Calu3 (cell line): ENCODE measurements around the gene PRR14. TPM values are rescaled to one million over a fixed set of nuclear protein-coding genes. Genes with fewer than 3 reads are reported as not detected.

Experiments used
- BruUV-seq: library from RNA; stranded (reverse); fragments of 400-500 nt; replicated peaks from 2 replicates; lab custom pipeline; 2021; lab: Mats Ljungman, UMichigan
- CTCF ChIA-PET: fragments of 300-600 bp; sonication (Branson Sonifier 250); formaldehyde crosslinking; loops from one replicate; lab custom pipeline; 2022; ENCODE audit warnings: antibody characterized with exemption; lab: Charles Lee
- DNase-seq: peaks from one replicate; pipeline ENCODE4 v3.0.0; 2022
- H3K27ac Mint-ChIP-seq: one replicate; pipeline ENCODE4 v1.8.0; 2022; ENCODE audit warnings: mixed read lengths; ENCODE audit not compliant: unreplicated experiment
- H3K27me3 Mint-ChIP-seq: one replicate; pipeline ENCODE4 v1.8.0; 2022; ENCODE audit warnings: mixed read lengths; ENCODE audit not compliant: unreplicated experiment
- H3K36me3 Mint-ChIP-seq: one replicate; pipeline ENCODE4 v1.8.0; 2022; ENCODE audit warnings: mild to moderate bottlenecking, moderate library complexity, mixed read lengths; ENCODE audit not compliant: insufficient read depth, unreplicated experiment
- H3K4me1 Mint-ChIP-seq: one replicate; pipeline ENCODE4 v1.8.0; 2022; ENCODE audit warnings: mild to moderate bottlenecking, low read depth, mixed read lengths; ENCODE audit not compliant: unreplicated experiment
- H3K4me3 Mint-ChIP-seq: one replicate; pipeline ENCODE4 v1.8.0; 2022; ENCODE audit warnings: mild to moderate bottlenecking, low read depth, moderate library complexity, mixed read lengths; ENCODE audit not compliant: unreplicated experiment
- H3K9me3 Mint-ChIP-seq: one replicate; pipeline ENCODE4 v1.8.0; 2022; ENCODE audit warnings: low read depth, mixed read lengths; ENCODE audit not compliant: unreplicated experiment
- intact Hi-C: fragments of 100-400 bp; cut with micrococcal nuclease; formaldehyde crosslinking; loops from one replicate; pipeline ENCODE4 v1.10.0; 2022; ENCODE audit not compliant: unreplicated experiment
- total RNA-seq: library from RNA; stranded (reverse); gene quantifications from 2 replicates; pipeline ENCODE4 v1.2.3, GENCODE V29; 2022
- TF ChIP-seq, protein P1 (sequence below): fragments of 200-600 bp; IDR thresholded peaks from one replicate; pipeline ENCODE4 v1.8.0; 2022; ENCODE audit warnings: antibody characterized with exemption; ENCODE audit not compliant: unreplicated experiment

PRR14 gene
- total RNA-seq, 1 experiment from 2014 or later: 47.4 TPM

DNA sequence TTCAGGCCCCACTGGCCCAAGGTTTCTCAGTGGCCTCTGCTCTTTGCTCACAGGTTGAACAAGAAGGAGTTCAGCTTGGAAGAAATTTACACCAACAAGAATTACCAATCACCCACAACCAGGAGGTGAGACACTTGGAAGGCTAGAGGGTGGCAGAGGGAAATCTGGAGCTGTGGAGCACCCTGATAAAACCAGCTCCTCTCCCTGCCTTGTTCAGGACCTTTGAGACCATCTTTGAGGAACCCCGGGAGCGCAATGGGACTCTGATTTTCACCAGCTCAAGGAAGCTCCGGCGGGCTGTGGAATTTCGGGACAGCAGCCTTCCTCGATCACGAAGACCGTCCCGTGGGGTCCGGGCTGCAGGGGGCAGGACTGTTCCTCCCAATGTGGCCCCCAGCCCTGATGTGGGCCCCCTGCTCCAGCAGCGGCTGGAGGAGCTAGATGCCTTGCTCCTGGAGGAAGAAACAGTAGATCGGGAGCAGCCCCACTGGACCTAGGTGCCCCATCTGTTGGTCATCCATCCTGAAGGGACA, 5.1 kb downstream of the PRR14 start:
- DNase-seq: no peak
- Mint-ChIP-seq H3K4me1 (peaks cover 28% of the 10 kb centered on the region), H3K36me3 (peaks cover 72% of the 10 kb centered on the region), H3K27me3 (no peaks in the 10 kb centered on the region), H3K4me3 (no peak overlapping the region), H3K9me3 (no peaks in the 10 kb centered on the region), H3K27ac (no peak overlapping the region)
- CTCF ChIA-PET: no interaction called here
- no TSS peak for BruUV-seq
- TF ChIP-seq, protein P1, sequence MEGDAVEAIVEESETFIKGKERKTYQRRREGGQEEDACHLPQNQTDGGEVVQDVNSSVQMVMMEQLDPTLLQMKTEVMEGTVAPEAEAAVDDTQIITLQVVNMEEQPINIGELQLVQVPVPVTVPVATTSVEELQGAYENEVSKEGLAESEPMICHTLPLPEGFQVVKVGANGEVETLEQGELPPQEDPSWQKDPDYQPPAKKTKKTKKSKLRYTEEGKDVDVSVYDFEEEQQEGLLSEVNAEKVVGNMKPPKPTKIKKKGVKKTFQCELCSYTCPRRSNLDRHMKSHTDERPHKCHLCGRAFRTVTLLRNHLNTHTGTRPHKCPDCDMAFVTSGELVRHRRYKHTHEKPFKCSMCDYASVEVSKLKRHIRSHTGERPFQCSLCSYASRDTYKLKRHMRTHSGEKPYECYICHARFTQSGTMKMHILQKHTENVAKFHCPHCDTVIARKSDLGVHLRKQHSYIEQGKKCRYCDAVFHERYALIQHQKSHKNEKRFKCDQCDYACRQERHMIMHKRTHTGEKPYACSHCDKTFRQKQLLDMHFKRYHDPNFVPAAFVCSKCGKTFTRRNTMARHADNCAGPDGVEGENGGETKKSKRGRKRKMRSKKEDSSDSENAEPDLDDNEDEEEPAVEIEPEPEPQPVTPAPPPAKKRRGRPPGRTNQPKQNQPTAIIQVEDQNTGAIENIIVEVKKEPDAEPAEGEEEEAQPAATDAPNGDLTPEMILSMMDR: no peak
- intact Hi-C loops: loop anchor here (5.0 kb wide), 1 partner anchor 41 kb away; the partner anchor contains the start of gene SRCAP

DNA sequence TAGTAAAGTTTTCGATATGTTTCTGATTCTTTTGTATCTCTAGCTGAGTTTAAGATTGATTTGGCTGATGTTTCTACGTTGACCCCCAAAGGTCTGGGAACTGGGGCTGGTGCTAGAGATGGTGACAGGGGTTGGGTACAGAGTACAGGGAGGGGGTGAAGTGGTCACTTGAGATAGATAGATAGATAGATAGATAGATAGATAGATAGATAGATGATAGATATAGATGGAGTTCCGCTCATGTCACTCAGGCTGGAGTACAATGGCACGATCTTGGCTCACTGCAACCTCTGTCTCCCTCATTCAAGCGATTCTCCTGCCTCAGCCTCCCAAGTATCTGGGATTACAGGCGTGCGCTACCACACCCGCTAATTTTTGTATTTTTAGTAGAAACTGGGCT, 5.6 kb downstream of the PRR14 start:
- peaks cover 33% of the 10 kb centered on the region for H3K4me1 Mint-ChIP-seq
- no peak overlapping the region for H3K27ac Mint-ChIP-seq

GRCh38 chr16:30656974-30657865, 6.5 kb downstream of the PRR14 start:
- no peaks in the 10 kb centered on the region for H3K27me3 Mint-ChIP-seq
- TF ChIP-seq, protein P1: no peak
- CTCF ChIA-PET: no interaction called here
- BruUV-seq: TSS peak; percentile 57
- peak overlapping the region; percentile 91 for H3K4me3 Mint-ChIP-seq
- peaks cover 72% of the 10 kb centered on the region for H3K36me3 Mint-ChIP-seq
- intact Hi-C loops: loop anchor here (5.0 kb wide), 1 partner anchor 40 kb away; the partner anchor contains the start of gene SRCAP
- no peak for DNase-seq
- no peaks in the 10 kb centered on the region for H3K9me3 Mint-ChIP-seq
- peaks cover 34% of the 10 kb centered on the region for H3K4me1 Mint-ChIP-seq
- H3K27ac Mint-ChIP-seq: peak overlapping the region; percentile 99

More for the DNA sequence above, 5.6 kb downstream of the PRR14 start:
- intact Hi-C loops: loop anchor here (5.0 kb wide), 1 partner anchor 41 kb away; the partner anchor contains the start of gene SRCAP
- TF ChIP-seq, protein P1: no peak
- H3K36me3 Mint-ChIP-seq: peaks cover 72% of the 10 kb centered on the region
- no peaks in the 10 kb centered on the region for H3K9me3 Mint-ChIP-seq
- H3K4me3 Mint-ChIP-seq: no peak overlapping the region
- CTCF ChIA-PET: no interaction called here
- no peaks in the 10 kb centered on the region for H3K27me3 Mint-ChIP-seq
- BruUV-seq: no TSS peak
- no peak for DNase-seq

DNA sequence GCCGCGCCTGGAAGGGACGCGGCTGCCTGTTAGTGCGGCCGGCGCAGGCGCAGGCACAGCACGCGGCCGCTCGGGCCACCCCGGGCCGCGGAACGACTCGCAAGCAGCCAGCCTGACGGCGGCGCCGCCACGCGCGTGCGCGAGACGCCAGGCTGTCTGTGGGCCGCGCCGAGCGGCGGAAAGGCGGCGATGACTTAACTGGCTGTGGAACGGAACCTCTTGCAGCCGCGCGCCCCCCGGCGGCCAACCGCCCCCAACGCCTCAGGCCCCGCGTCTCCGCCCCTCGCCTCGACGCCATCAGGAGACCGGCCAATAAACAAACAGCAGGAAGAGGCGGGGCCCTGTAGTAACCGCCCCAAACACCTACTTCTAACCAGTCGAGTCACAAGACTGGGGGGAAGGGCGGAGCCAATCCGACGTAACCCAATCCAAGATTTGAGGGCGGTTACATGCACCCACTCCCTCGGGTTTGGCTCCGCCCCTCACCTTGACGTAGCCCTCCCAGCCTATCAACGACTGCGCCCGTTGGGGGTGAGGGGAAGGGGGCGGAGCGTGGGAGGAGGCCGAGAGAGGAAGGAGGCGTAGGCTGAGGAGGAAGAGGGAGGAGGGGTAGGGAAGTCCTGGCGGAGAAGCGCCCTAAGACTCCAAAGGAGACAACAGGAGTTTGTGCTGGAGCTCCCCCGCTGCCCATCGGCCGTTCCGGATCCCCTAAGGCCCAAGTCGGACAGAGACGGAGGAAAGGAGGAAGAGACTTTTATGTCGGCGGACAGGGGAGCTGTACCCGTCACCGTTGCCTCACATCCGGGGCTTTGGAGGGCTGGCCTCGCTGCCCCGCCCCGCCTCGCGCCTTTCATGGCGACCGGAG, 7.3 kb downstream of the PRR14 start, which contains the start of gene FBRS:
Gene FBRS, plus strand, starts transcription at position 566 of the 865 bp plus-strand sequence. CDS start 1,088 bp downstream, outside the sequence.
- Mint-ChIP-seq H3K27ac (peak within 1 kb of the TSS; percentile 99), H3K4me3 (peak within 1 kb of the TSS; percentile 91), H3K9me3 (no peaks in the 10 kb centered on the region), H3K27me3 (no peaks in the 10 kb centered on the region), H3K36me3 (peaks cover 72% of the 10 kb centered on the region), H3K4me1 (peaks cover 28% of the 10 kb centered on the region)
- TF ChIP-seq, protein P1: peak; percentile 84
- CTCF ChIA-PET: interaction anchor here (0.7 to 2.4 kb wide), 7 partner anchors 11 to 284 kb away, joined by 3 to 16 read pairs (median 4); partner anchors contain the start of genes DCTPP1, PHKG2 and ZNF48
- DNase-seq: peak; percentile 100
- intact Hi-C loops: loop anchor here (2.0 to 5.0 kb wide), 2 partner anchors 21 to 39 kb away; partner anchors contain the start of gene SRCAP
- no TSS peak for BruUV-seq
